Muscle of back (tissue), 13 donors: ENCODE results near the gene RINT1. TPM values are rescaled to one million over a fixed set of nuclear protein-coding genes. Genes with fewer than 3 reads are reported as not detected.
"Not testable (repeated sequence)": the region's sequence is repeated elsewhere in the genome, so short reads cannot be mapped to it uniquely, and the experiment has no call there.

Experiments used
- DNase-seq, 3 donors: peaks; one replicate each; pipeline versions ENCODE4 v3.0.0 to v3.0.0-alpha.2; 2013
- long read RNA-seq, 9 donors: transcript quantifications; one replicate each; lab custom pipeline, GENCODE V29; 2026
- polyA plus RNA-seq, 10 donors: library from polyadenylated mRNA; unstranded; fragments of 120-200 nt; gene quantifications; one replicate each; pipeline ENCODE4 v1.2.1, GENCODE V29; 2013; ENCODE audit not compliant: insufficient read length in 10 of 10

RINT1 gene
- 10 to 100 TPM; 14.9 to 26.9 (median 20.0) TPM for polyA plus RNA-seq
- long read RNA-seq, donor 1, partial matches to known transcripts: 0 of 3 reads
- long read RNA-seq, donor 1, other reads (novel, unspliced or antisense): 0 of 3 reads
- long read RNA-seq, donor 2, partial matches to known transcripts: 0 of 1 reads
- long read RNA-seq, donor 2, other reads (novel, unspliced or antisense): 0 of 1 reads
- long read RNA-seq, donor 3: 0 reads
- long read RNA-seq, donor 4, partial matches to known transcripts: 0 of 1 reads
- long read RNA-seq, donor 4, other reads (novel, unspliced or antisense): 0 of 1 reads
- long read RNA-seq, donor 5: 0 reads
- long read RNA-seq, donor 6, partial matches to known transcripts: 0 of 3 reads
- long read RNA-seq, donor 6, other reads (novel, unspliced or antisense): 0 of 3 reads
- long read RNA-seq, donor 7: 0 reads
- long read RNA-seq, donor 8, partial matches to known transcripts: 0 of 2 reads
- long read RNA-seq, donor 8, other reads (novel, unspliced or antisense): 0 of 2 reads
- long read RNA-seq, donor 9, partial matches to known transcripts: 0 of 1 reads
- long read RNA-seq, donor 9, other reads (novel, unspliced or antisense): 0 of 1 reads

DNA sequence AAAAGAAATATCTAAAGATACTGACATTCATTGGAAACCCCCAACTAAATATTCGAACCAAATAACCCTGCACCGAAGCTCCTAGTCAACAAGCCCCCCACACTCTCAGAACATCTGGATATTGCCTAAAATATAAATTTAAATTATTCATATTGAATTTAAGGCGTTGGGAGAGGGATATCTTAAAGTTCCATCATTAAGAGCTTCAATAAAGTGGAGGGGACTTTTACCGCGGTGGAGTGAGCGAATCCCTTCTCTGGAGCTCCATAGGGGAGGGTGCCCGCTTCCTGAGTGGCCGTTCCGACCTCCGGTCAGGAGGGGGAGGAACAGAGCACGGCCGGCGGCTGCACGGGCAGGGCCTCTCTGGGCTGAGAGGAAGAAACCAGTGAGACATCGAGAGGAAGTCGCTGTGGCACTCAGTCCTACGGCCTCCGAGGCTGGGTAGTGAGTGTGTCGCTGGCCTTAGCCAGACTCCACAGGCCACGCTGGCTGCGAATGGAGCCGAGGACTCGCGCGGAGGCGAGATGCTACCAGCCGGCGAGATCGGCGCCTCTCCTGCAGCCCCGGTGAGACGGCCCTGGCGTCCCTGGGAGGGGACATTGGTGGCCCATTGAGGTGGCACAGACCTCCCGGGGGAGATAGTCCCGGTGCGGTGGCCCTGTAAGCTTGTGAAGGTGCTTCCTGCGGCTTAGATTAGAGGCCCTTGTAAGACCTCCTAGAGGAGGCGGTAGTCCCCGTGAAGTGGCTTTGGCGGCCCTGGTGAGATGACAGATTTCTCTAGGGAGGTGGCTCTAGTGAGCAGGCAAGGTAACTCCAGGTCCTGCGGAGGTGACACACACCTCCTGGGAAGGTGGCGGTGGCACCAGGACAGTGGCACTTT, at the start of gene RINT1:
RINT1 (plus strand) TSS at position 410 of the 880 bp plus-strand sequence; CDS start at position 525, 115 bp downstream.
- DNase-seq: peak; percentile 87 to 96 (median 90)

DNA sequence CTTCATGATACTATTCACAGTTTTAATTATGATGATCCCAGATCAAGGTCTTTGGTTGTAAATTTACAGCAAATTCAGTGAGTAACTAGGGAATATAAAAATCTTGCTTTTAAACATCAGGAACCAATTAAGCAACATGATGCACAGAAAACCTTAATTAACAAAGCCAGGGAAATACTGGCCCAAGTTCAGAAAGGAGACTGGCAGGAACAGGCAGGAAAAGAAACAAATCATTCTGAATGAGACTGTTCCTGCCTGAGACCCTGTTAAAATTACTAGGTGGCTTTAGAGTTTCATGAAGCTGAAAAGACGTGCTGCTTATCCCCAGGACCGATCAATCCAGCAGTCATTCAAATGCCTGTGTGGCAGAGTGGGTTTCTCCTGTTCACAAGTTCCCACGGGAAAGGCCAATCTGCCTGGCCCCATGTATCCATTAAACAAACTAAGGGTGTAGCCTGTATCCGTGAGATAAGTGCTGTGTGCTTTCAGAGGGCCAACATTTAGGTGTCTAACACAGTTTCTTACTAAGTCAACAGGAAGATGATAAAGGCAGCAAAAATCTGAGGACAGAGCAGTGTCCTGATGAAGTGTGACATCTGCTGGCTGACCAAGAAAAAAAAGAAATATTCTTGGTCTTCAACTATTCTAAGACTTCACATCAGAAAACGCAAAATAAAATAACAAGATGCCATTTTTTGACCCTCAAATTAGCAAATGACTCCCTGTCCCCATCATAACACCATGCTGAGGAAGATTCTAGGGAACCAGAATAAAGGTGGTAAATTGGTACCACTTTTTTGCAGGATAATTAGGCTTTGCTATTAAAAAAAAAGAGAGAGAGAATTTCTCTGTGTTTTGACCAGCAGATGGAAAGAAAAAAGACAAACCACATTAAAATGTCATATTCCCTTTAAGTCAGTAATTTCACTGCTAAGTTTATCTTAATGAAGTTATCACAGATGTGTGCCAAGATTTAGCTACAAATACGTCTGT, 44.1 kb upstream of the RINT1 start:
- peak; percentile 46 to 68 (median 54) for DNase-seq

DNA sequence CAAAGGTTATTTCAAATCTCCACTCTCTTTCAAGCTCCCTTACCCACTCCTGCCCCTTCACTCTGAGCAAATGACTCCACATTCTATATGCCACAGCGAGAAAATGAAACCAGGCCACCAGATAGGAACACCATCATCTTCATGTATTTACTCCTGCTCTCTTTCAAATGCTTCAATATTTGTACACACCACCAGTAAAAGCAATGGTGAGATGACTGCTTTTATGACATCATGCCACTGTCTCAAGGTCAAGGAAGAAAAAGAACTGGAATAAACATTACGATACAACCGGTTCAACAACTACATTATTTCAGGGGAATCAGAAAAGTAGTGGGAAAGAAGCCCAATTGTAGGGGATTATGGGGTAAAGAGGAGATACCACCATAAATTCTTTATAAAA, 42.6 kb upstream of the RINT1 start:
- no peak for DNase-seq

GRCh38 chr7:105493196-105493922, 38.6 kb upstream of the RINT1 start:
- DNase-seq: peak in 1 of 3 donors; percentile 1

GRCh38 chr7:105493923-105494315, 38.1 kb upstream of the RINT1 start:
- DNase-seq: peak; percentile 17 to 64 (median 36)

DNA sequence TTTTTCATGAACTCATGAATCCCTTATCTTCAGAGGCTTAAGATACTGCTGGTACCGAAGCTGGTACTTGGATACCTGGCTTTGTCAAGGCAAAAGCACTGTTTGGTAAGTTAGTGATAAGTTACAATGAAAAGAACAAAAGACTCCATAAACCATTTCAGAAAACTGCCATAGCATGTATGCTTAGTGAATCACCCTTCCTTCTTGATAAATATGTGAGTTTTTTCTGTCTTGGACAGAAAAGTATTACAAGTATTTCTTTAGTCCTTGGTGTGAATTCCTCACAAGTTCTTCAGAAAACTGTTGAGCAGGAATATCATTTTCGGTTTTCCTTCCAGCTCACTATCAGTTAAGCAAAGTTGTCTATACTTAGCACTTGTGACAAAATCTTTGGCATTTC, 35.5 kb upstream of the RINT1 start:
- peak in 1 of 3 donors; percentile 33 for DNase-seq

DNA sequence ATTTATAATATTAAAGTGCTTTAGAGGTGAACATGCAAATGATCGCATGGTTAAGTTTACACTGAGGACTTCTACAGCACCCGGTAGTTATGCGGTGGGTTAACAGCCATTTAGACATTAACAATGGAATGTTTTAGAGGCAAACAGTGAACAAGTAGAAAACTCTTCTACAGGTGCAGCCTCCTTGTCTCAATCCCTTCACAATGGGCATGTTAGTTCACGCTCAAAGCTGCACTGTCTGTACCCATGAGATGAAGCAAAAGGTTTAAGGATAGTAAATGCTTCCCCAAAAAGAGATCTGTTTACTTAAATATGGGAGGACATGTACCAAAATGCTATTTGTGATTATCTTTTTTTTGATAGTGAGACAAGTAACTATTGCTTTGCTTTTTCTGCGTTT, 35.0 kb upstream of the RINT1 start:
- no peak for DNase-seq

DNA sequence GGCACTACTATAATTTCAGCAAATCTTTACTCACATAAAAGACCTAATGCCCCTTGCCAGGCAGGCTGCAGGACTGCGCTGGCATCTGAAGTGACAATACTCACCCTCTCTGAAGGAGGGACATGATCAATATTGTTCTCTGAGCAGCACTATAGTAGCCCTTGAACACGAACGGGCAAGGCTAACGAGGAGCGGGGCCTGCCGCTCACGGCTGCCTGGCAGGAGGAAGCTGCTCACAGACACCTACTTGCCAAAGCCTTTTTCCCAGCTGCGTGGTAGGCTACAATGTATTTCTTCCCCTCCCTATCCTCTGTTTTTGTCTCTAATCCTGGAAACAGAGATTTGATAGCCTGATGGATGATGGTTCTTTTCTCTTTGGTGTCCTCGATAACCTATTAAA, 29.8 kb upstream of the RINT1 start:
- no peak for DNase-seq

DNA sequence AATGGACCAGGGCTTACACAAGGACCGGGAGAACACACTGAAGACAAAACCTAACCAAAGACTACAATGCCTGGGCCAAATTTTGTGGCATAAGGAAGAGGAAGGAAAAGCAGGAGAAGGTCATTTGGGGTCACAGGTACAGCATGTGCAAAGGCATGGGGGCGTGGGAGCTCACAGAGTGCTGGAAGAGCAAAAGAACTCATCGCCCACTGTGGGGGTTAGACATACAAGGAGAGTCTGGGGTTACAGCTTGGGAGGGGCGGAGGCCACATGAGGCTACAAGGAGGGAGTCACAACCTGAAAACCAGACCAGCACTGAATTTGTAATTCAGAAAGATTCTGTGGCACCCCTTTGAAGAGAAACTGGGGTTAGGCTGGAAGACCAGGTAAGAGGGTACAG, 19.6 kb upstream of the RINT1 start:
- DNase-seq: no peak

DNA sequence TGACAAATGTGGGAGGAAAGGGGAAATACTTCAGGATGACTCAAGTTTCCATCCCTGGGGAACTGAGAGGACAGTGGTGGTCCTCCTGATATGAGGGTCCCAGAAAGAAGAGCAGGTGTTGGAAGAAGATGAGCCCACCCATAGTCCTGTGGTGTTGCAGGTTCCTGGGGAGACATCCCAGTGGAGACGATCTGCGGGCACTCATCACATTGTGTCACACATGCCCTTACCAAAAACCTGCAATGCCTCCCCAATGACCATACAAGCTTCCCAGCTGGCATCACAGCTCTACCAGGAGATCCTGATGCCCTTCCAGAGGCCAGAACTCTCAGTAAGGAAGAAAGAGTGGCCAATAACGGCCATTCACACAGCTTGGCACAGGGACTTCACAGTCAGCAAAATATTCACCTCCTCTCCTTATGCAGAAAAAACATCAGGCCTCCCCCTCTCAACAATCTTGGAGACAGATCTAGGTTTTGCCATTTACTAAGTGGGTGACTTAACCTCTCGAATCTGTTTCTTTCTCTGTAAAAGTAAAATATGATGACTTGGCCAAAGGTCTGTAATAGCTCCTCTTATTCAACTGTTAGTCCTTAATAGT, 19.0 kb upstream of the RINT1 start:
- DNase-seq: no peak

- DNase-seq: not testable (repeated sequence)
These were observed 16.4 kb upstream of the RINT1 start for GRCh38 chr7:105515610-105516009.

- DNase-seq: no peak
These were observed 12.6 kb upstream of the RINT1 start for GRCh38 chr7:105519353-105519752.

DNA sequence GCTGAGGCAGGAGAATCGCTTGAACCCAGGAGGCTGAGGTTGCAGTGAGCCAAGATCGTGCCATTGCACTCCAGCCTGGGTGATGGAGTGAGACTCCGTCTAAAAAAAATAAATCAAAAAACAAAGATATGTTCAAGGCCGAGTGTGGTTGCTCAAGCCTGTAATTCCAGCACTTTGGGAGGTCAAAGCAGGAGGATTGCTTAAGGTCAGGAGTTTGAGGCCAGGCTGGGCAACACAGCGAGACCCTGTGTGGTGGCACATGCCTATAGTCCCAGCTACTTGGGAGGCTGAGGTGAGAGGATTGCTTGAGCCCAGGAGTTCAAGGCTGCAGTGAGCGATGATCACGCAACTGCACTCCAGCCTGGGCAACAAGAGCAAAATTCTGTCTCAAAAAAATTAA, 11.4 kb upstream of the RINT1 start:
- not testable (repeated sequence) for DNase-seq

GRCh38 chr7:105521027-105521716, 10.8 kb upstream of the RINT1 start:
- DNase-seq: peak; percentile 19 to 51 (median 29)

DNA sequence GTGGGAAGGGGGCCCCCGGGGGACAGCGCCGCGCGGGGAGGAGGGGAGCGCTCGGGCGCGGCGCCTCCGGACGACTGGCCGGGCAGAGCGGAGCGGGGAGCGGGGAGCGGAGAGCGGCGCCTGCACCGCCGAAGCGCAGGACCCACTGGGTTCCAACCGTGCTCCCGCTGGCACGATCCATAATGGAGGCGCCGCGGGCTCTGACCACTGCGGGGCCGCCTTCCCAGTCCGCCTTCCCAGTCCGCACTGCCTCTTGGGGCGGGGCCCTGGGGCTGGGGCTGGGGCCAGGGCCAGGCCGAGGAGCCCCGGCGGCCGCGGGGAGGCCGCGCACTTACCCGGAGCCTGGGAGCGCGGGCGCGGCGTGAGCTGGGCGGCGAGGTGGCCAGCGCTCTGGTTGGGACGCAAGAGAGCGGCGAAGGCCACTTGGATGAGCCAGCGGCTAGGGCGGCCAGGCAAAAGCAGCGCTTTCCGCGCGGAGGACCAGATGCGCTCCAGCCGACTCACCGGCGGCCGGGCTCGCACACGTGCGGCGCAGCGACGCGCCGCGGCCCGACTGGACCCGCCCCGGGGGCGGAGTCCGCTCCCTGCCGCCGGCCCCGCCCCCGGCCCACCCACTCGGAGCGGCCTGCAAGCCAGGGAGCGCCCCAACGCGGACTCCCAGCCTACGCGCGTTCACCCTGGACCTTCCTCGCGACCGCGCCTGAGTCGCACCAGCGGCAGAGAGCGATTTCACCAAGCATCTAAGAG, 10.1 kb upstream of the RINT1 start, which contains the start of gene PUS7:
PUS7 (minus strand) TSS at position 555 of the 747 bp plus-strand sequence. CDS start 13,759 bp downstream, outside the sequence.
- DNase-seq: peak; percentile 91 to 96 (median 94)

DNA sequence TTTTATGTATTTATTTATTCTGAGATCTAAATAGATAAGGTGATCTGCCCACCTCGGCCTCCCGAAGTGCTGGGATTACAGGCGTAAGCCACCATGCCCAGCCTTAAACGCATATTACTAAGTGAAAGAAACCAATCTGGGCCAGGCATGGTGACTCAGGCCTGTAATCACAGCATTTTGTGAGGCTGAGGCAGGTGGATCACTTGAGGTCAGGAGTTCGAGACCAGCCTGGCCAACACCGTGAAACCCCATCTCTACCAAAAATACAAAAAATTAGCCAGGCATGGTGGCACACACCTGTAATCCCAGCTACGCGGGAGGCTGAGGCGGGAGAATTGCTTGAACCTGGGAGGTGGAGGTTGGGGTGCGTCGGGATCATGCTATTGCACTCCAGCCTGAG, 7.6 kb upstream of the RINT1 start:
- not testable (repeated sequence) for DNase-seq

DNA sequence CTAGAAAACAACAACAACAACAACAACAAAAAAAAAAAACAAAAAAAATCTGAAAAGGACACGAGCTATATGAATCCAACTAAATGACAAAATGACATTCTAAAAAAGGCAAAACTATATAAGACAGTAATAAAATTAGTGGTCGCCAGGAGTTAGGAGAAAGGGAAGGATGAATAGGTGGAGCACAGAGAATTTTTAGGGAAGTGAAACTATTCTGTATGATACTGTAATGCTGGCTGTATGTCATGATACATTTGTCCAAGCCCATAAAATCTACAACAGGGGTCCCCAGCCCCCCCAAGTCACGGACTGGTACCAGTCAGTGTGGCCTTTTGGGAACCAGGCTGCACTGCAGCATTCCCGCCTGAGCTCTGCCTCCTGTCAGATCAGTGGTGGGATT, 7.2 kb upstream of the RINT1 start:
- no peak for DNase-seq

DNA sequence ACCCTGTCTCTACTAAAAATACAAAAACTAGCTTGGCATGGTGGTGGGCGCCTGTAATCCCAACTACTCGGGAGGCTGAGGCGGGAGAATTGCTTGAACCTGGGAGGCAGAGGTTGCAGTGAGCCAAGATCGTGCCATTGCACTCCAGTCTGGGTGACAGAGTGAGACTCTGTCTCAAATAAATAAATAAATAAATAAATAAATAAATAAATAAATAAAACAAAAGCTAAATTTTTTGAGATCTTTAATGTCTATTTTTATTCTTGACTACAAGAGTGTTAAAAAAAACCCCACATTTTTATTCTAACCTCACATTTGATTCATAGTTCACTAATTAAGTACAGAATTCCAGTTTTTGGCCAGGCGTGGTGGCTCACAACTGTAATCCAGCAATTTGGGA, 4.3 kb upstream of the RINT1 start:
- not testable (repeated sequence) for DNase-seq
